ENCODE data around the gene DOC2B. TPM values are rescaled to one million over a fixed set of nuclear protein-coding genes. Genes with fewer than 3 reads are reported as not detected.
"Not testable (repeated sequence)": the region's sequence is repeated elsewhere in the genome, so short reads cannot be mapped to it uniquely, and the experiment has no call there.

The DOC2B gene
- total RNA-seq, result 5.1 TPM
- polyA plus RNA-seq, result 13.2 TPM

- H3K27ac ChIP-seq (ENCODE audit: low read depth), result no peak within 1 kb of the TSS
- WGBS, result 3% methylated on average over 120 of the region's 120 CpGs
- no peak for DNase-seq (ENCODE audit: extremely low spot score)
- no peaks in the 10 kb centered on the region for H3K36me3 ChIP-seq (ENCODE audit: insufficient read depth)
- peak within 1 kb of the TSS; percentile 42 for H3K4me3 ChIP-seq (ENCODE audit: low read depth, low read length)
- no peaks in the 10 kb centered on the region for H3K4me1 ChIP-seq (ENCODE audit: insufficient read depth)
Observed at GRCh38 chr17:181245-182049, at the start of gene DOC2B. DOC2B (minus strand) TSS chr17:181650; CDS start chr17:181479, 171 bp downstream.

DNA sequence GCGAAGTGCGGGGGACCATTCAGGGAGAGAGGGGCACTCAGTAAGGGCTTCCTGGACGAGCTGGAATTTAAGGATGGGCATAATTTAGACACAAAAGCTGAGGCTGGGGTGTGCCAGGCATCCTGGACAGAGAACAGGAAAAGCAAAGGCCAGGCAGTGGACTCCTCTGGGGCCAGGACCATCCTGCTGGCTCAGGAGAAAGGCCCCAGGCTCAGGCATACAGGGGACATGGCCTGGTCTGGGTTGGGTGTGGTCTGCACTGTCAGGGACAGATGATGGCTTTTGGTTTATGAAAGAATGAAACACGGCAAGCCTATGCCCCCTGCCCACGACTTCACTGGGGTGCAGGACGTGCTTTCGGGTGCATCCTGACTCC is 48.9 kb upstream of the DOC2B start:
- H3K27ac ChIP-seq (ENCODE audit: low read depth), result no peak overlapping the region
- no peaks in the 10 kb centered on the region for H3K4me1 ChIP-seq (ENCODE audit: insufficient read depth)
- WGBS, result 89% methylated on average over 7 of the region's 7 CpGs
- DNase-seq (ENCODE audit: extremely low spot score), result no peak
- H3K36me3 ChIP-seq (ENCODE audit: insufficient read depth), result no peaks in the 10 kb centered on the region
- no peak overlapping the region for H3K4me3 ChIP-seq (ENCODE audit: low read depth, low read length)

DNA sequence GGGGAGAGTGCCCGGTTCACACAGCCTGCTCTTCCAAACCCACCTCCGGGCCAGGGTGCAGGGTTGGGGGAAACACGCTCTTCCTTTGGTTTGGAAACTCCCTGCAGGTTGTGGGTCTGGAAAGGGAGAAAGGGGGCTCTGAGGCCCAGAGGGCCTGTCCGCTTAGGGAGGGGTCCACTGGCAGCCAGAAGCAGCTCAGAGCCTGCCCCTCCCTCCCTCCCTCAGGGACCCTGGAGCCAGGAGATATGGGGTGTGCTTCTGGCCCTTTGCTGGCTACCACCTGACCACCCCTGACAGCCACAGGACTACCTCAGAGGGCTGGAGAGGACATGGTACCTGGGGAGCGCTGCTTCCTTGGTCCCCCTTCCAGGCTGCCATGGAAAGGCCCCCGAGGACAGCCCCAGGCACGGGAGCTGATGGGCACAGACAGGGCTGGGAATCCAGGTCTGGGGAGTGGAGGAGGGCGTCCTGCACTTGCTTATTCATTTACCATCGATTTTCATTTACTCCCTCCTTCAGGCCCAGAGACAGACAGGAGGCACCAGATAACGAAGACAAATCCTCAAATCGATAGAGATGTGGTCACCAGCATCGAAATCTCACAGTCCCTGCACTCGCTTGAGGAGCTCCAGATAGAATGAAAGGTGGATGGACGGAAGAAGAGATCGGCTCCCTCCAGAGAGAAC is 48.4 kb upstream of the DOC2B start:
- H3K4me3 ChIP-seq (ENCODE audit: low read depth, low read length), result no peak overlapping the region
- H3K4me1 ChIP-seq (ENCODE audit: insufficient read depth), result no peaks in the 10 kb centered on the region
- WGBS, result 89% methylated on average over 15 of the region's 15 CpGs
- H3K27ac ChIP-seq (ENCODE audit: low read depth), result no peak overlapping the region
- no peak for DNase-seq (ENCODE audit: extremely low spot score)
- H3K36me3 ChIP-seq (ENCODE audit: insufficient read depth), result no peaks in the 10 kb centered on the region

DNA sequence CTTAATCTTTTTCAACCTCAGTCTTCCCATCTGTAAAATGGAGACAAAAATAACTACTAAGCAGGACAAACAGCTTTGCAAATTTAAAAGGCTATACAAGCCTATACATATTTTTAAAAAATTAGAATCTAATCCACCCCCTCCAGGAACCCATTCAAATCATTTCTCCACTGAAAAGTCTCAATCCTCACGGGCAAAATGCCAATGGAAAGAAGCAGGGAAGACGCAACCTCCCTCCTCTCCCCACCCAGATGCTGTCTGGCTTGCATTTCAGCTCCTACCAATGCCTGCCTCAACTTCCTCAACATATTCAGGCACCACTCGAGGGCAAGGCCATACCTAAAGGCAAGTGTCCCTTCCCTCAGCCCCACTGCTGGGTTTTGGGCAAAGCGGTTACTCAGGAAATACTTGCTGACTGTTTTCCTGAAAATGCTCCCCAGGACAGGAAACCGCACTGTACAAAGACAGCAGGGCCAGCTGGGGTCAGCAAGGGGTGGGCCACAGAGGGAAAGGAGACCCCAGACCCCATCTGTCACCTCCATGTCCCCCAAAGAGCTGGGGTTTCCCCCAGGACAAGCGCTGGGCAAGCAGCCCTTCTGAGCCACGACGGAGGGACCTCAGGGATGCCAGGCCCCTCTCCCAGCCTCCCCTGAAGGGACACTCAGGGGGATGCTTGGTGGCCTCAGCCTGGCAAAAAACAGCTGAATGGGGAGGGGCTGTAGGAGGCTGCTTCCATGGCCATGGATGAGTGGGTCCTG is 47.7 kb upstream of the DOC2B start:
- Histone ChIP-seq H3K36me3 (ENCODE audit: insufficient read depth) (no peaks in the 10 kb centered on the region), H3K4me1 (ENCODE audit: insufficient read depth) (no peaks in the 10 kb centered on the region), H3K27ac (ENCODE audit: low read depth) (no peak overlapping the region), H3K4me3 (ENCODE audit: low read depth, low read length) (no peak overlapping the region)
- WGBS, result 70% methylated on average over 8 of the region's 8 CpGs
- no peak for DNase-seq (ENCODE audit: extremely low spot score)

- WGBS, result 78% methylated on average over 19 of the region's 19 CpGs
- H3K4me3 ChIP-seq (ENCODE audit: low read depth, low read length), result no peak overlapping the region
- no peaks in the 10 kb centered on the region for H3K4me1 ChIP-seq (ENCODE audit: insufficient read depth)
- no peaks in the 10 kb centered on the region for H3K36me3 ChIP-seq (ENCODE audit: insufficient read depth)
- no peak for DNase-seq (ENCODE audit: extremely low spot score)
- no peak overlapping the region for H3K27ac ChIP-seq (ENCODE audit: low read depth)
Observed at GRCh38 chr17:227946-228615, 46.6 kb upstream of the DOC2B start.

DNA sequence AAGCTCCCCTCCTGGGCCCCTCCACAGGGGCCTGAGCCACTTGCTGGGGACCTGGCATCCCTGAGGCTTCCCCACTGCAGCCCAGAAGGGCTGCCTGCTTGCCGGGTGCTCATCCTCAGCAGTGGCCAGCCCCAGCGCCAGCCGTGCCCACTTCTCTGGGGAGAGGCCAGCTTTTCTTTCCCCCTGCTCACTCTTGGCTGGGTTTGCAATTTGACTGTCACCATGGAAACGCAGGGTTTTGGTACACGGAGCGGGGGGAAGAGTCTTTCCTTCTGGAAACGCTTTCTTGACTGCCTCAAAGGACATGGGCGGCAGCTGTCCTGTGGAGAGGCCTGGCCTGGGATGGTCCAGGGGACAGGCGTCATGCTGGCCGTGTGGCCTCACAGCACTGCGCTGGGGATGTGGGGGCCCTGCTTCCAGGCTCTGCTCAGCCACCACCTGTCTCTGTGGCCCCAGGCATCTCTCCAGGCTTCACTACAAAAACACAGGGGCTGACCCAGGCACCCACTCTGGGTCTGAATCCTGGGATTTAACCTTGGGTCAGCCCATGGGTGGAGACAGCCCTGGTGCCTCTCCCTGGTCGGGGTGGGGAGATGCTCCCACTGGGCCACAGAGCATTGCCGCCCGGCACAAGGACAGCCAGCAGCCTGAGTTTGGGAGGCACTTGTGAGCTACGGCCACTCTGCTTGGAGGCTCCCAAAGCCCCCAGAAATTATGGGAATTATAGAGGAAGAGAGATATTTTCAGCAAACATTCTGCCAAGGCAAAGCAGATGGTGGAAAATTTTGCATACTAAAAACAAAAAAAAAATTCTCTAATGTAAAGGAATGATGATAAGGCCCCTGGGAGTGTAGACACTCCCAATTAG is 45.9 kb upstream of the DOC2B start:
- DNase-seq (ENCODE audit: extremely low spot score), result no peak
- Histone ChIP-seq H3K27ac (ENCODE audit: low read depth) (no peak overlapping the region), H3K4me1 (ENCODE audit: insufficient read depth) (no peaks in the 10 kb centered on the region), H3K4me3 (ENCODE audit: low read depth, low read length) (no peak overlapping the region), H3K36me3 (ENCODE audit: insufficient read depth) (no peaks in the 10 kb centered on the region)
- 59% methylated on average over 15 of the region's 15 CpGs for WGBS

DNA sequence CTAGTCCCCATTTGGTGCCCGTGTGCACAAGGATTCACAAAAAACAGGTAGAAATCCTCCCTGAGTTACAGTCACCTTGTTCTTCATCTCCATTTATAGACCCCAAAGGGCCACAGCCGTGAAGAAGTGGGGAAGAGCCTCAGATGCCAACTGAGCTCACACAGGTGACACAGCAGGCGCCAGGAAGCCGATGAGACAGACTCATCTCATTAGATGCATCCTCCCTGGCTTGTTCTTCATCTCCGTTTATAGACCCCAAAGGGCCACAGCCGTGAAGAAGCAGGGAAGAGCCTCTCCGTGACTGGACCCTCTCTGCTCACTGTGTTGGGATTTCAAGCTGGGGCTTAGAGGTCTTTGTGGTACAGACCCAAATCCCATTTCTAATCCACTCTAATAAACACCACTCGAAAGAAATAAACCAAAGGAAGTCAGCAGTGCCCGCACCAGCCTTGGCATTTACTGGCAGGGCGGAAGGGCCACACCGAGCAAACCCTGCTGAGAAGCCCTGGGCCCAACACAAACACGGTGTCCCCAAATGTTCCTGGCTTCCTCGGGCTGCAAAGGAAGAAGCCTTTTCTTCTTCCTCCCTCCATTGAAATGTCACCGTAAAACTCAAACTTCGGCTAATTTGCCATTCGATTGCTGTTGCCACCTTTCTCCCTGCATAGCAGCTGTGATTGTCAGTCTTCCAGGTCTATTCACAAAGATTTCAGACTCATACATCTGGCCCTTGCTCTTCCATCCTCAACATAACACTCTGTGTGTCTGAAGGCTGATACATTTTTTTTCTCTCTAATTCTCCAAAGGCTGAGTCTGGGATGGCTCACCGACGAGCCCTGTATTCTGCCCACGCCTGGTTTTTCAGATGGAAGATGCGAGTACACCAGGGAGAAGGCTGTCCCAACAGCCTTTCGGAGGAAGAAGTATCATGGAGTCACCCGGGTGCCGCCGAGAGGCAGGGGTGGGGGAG is 44.9 kb upstream of the DOC2B start:
- H3K36me3 ChIP-seq (ENCODE audit: insufficient read depth), result no peaks in the 10 kb centered on the region
- no peak for DNase-seq (ENCODE audit: extremely low spot score)
- H3K4me1 ChIP-seq (ENCODE audit: insufficient read depth), result no peaks in the 10 kb centered on the region
- WGBS, result 72% methylated on average over 24 of the region's 24 CpGs
- no peak overlapping the region for H3K4me3 ChIP-seq (ENCODE audit: low read depth, low read length)
- no peak overlapping the region for H3K27ac ChIP-seq (ENCODE audit: low read depth)

- Histone ChIP-seq H3K4me1 (ENCODE audit: insufficient read depth) (no peaks in the 10 kb centered on the region), H3K36me3 (ENCODE audit: insufficient read depth) (no peaks in the 10 kb centered on the region), H3K4me3 (ENCODE audit: low read depth, low read length) (no peak overlapping the region), H3K27ac (ENCODE audit: low read depth) (no peak overlapping the region)
- WGBS, result 92% methylated on average over 9 of the region's 9 CpGs
- DNase-seq (ENCODE audit: extremely low spot score), result no peak
Observed at GRCh38 chr17:225551-225950, 44.1 kb upstream of the DOC2B start.

DNA sequence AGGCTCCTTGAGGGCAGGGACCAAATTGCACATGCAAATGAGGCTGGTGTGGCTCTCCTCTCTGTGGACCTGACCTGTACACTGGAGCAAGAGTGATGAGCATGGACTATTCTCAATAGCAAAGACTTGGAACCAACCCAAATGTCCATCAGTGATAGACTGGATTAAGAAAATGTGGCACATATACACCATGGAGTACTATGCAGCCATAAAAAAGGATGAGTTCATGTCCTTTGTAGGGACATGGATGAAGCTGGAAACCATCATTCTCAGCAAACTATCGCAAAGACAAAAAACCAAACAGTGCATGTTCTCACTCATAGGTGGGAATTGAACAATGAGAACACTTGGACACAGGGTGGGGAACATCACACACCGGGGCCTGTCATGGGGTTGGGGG is 43.1 kb upstream of the DOC2B start:
- 99% methylated on average over 2 of the region's 2 CpGs for WGBS
- not testable (repeated sequence) for H3K4me3 ChIP-seq (ENCODE audit: low read depth, low read length); H3K4me1 ChIP-seq (ENCODE audit: insufficient read depth); H3K27ac ChIP-seq (ENCODE audit: low read depth); DNase-seq (ENCODE audit: extremely low spot score); H3K36me3 ChIP-seq (ENCODE audit: insufficient read depth)

DNA sequence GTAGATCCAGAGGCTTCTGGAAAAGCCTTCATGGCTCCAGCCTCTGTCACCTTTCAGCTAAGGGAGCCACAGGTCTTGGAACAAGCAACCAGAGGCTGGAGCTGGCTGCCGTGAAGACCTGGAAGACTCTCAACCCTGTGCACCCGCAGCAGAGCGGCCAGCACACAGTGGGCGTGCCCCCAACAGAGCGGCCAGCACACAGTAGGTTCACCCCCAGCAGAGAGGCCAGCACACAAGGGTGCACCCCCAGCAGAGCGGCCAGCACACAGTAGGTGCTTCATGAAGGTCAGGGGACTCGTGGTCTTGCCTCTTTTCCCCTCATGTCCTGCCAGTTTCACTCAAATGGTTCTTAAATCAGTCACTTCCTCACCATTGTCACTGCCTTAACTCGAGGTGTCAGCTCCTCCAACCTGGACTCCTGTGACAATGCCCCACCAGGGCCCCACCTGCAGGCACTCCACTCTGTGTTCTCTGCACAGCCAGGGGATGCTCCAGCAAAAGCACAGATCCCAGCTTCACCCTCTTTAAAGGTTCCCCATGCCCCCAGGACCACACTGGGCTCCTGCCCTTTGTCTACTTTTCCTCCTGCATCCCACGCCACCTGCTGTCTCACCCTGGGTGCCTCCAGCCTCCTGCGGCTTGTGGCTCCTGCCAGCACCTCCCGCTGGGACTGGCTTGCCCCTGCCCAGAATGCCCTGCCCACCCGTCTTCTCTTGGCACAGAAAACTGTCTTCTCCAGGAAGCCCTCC is 42.4 kb upstream of the DOC2B start:
- Histone ChIP-seq H3K36me3 (ENCODE audit: insufficient read depth) (no peaks in the 10 kb centered on the region), H3K4me1 (ENCODE audit: insufficient read depth) (no peaks in the 10 kb centered on the region), H3K4me3 (ENCODE audit: low read depth, low read length) (no peak overlapping the region), H3K27ac (ENCODE audit: low read depth) (no peak overlapping the region)
- no peak for DNase-seq (ENCODE audit: extremely low spot score)
- WGBS, result 84% methylated on average over 12 of the region's 12 CpGs

DNA sequence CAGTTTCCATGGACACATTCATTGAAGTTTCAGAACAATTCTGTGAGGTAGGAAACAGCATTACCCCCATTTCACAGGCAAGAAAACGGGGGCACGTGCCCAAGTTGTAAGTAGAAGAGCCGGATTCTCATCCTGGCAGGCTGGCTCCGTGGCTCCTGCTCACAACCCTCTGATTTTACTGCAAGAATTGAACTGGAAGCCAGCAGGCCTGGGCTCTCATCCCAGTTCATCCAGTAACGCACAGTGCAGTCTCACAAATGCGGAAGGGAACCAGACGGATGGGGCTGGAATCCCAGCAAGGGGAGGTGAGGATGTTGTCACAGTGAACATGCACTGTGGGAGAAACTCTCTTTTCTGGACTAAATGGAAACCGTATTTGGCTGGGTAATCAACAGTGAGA is 40.7 kb upstream of the DOC2B start:
- Histone ChIP-seq H3K36me3 (ENCODE audit: insufficient read depth) (no peaks in the 10 kb centered on the region), H3K27ac (ENCODE audit: low read depth) (no peak overlapping the region), H3K4me3 (ENCODE audit: low read depth, low read length) (no peak overlapping the region), H3K4me1 (ENCODE audit: insufficient read depth) (no peaks in the 10 kb centered on the region)
- DNase-seq (ENCODE audit: extremely low spot score), result no peak
- 70% methylated on average over 8 of the region's 8 CpGs for WGBS
